HepG2 (cell line): ENCODE data around the gene CELF2. TPM values are rescaled to one million over a fixed set of nuclear protein-coding genes. Genes with fewer than 3 reads are reported as not detected.

Source experiments
- ATAC-seq: fragments of 200-7000 bp; cut with Tn5 transposase; 3 replicates; pipeline ENCODE4 v1.9.1; 2020; ENCODE audit warnings: mild to moderate bottlenecking, moderate library complexity
- BruUV-seq: library from RNA; stranded (reverse); fragments of 400-500 nt; replicated peaks from 2 replicates; lab custom pipeline; 2021; lab: Mats Ljungman, UMichigan
- CTCF ChIA-PET: fragments of 300-600 bp; formaldehyde crosslinking; extraction: SDS; loops from one replicate; lab custom pipeline; 2021; ENCODE audit warnings: low total read pairs, inconsistent platforms, low intra/inter-chr PET ratio; lab: Yijun Ruan, JAX
- POLR2A ChIA-PET: fragments of 350-600 bp; sonication (Branson Sonifier 250); formaldehyde crosslinking; loops from one replicate; lab custom pipeline; 2020; ENCODE audit warnings: antibody characterized with exemption, inconsistent platforms; lab: Yijun Ruan, JAX
- DNase-seq: peaks from one replicate; pipeline ENCODE4 v3.0.0-alpha.2; 2015; ENCODE audit warnings: low spot score
- FAIRE-seq: peaks from 3 replicates; lab custom pipeline; 2011; peaks lifted over from hg19 to GRCh38; lab: Jason Lieb, UNC
- H2AFZ ChIP-seq: one replicate; pipeline ENCODE4 v1.6.1; 2011; ENCODE audit warnings: low read length, inconsistent platforms
- H3K27ac ChIP-seq: fragments of 300-600 bp; 3 replicates; pipeline ENCODE4 v1.8.0; 2011; ENCODE audit warnings: mixed run types, mild to moderate bottlenecking, mixed read lengths, low read length, inconsistent platforms; ENCODE audit not compliant: insufficient read depth; ENCODE audit errors: extremely low read length
- H3K27me3 ChIP-seq, 2 experiments: fragments of 200-600 bp in 1 of 2; 2 replicates in 1 of 2; 3 replicates in 1 of 2; pipeline versions ENCODE4 v1.6.0 to v1.8.0; 2011; ENCODE audit warnings: low read length in 2 of 2, mild to moderate bottlenecking in 2 of 2, moderate library complexity in 2 of 2, inconsistent platforms in 1 of 2; ENCODE audit not compliant: insufficient read depth in 2 of 2, control insufficient read depth in 1 of 2
- H3K36me3 ChIP-seq, 2 experiments: fragments of 200-600 bp in 1 of 2; replicated peaks in 1 of 2; 2 replicates in 1 of 2; 3 replicates in 1 of 2; pipeline versions ENCODE4 v1.5.1 to v1.8.0; 2011; ENCODE audit warnings: low read length in 2 of 2, inconsistent platforms in 1 of 2; ENCODE audit not compliant: insufficient read depth in 2 of 2, control insufficient read depth in 1 of 2
- H3K4me1 ChIP-seq: 2 replicates; pipeline ENCODE4 v1.5.1; 2012; ENCODE audit warnings: low read length, inconsistent platforms; ENCODE audit not compliant: insufficient read depth
- H3K4me2 ChIP-seq: 2 replicates; pipeline ENCODE4 v1.6.0; 2011; ENCODE audit warnings: low read depth, low read length, inconsistent platforms
- H3K4me3 ChIP-seq, 3 experiments: fragments of 200-600 bp in 1 of 3; sonication (generic), shearing (Covaris generic) in 1 of 3; replicated peaks in 1 of 3; 2 replicates each; pipeline ENCODE4 v1.5.1; 2011 to 2016; ENCODE audit warnings: low read length in 3 of 3, inconsistent platforms in 2 of 3, low read depth in 2 of 3, mild to moderate bottlenecking in 2 of 3, control low read depth in 1 of 3, mixed read lengths in 1 of 3; ENCODE audit not compliant: insufficient read depth in 1 of 3
- H3K79me2 ChIP-seq: one replicate; pipeline ENCODE4 v1.6.1; 2011; ENCODE audit warnings: low read length, inconsistent platforms; ENCODE audit not compliant: insufficient read depth
- H3K9ac ChIP-seq: 2 replicates; pipeline ENCODE4 v1.6.0; 2011; ENCODE audit warnings: mild to moderate bottlenecking, low read depth, low read length, inconsistent platforms; ENCODE audit not compliant: insufficient read depth
- H3K9me3 ChIP-seq: 2 replicates; pipeline ENCODE4 v1.5.1; 2012; ENCODE audit warnings: mild to moderate bottlenecking, low read length
- H4K20me1 ChIP-seq: 2 replicates; pipeline ENCODE4 v1.6.0; 2011; ENCODE audit warnings: inconsistent platforms, mild to moderate bottlenecking, low read length, moderate library complexity; ENCODE audit not compliant: insufficient read depth
- ATRX ChIP-seq: sonication (generic); formaldehyde crosslinking; IDR thresholded peaks from 2 replicates; pipeline ENCODE4 v1.4.0; 2020; ENCODE audit warnings: missing genetic modification reagents, borderline replicate concordance
- KLF13 ChIP-seq: sonication (generic); formaldehyde crosslinking; IDR thresholded peaks from 2 replicates; pipeline ENCODE4 v1.4.0; 2020; ENCODE audit warnings: mild to moderate bottlenecking, missing genetic modification reagents
- MAFK ChIP-seq, 2 experiments: IDR thresholded peaks in 1 of 2; conservative IDR thresholded peaks in 1 of 2; 2 replicates each; pipeline ENCODE4 v1.6.1; 2011; ENCODE audit warnings: improper control_type of control experiment in 2 of 2, low read length in 2 of 2
- MLLT10 ChIP-seq: sonication (generic); formaldehyde crosslinking; IDR thresholded peaks from 2 replicates; pipeline ENCODE4 v1.4.0; 2020; ENCODE audit warnings: missing genetic modification reagents
- MTF1 ChIP-seq: sonication (generic); formaldehyde crosslinking; IDR thresholded peaks from 2 replicates; pipeline ENCODE4 v1.5.0; 2020; ENCODE audit warnings: missing genetic modification reagents
- MYPOP ChIP-seq: sonication (generic); formaldehyde crosslinking; IDR thresholded peaks from 2 replicates; pipeline ENCODE4 v1.8.1; 2023; ENCODE audit warnings: mild to moderate bottlenecking, moderate library complexity, missing genetic modification reagents
- RBM39 ChIP-seq: fragments of 200-400 bp; formaldehyde crosslinking; IDR thresholded peaks from one replicate; pipeline ENCODE4 v1.6.1; 2018; ENCODE audit warnings: antibody characterized with exemption, mild to moderate bottlenecking, low read depth, low read length; ENCODE audit not compliant: poor library complexity, severe bottlenecking
- RNF2 ChIP-seq: fragments of 450-650 bp; conservative IDR thresholded peaks from 2 replicates; pipeline ENCODE4 v1.6.1; 2016; ENCODE audit warnings: low read depth
- THAP11 ChIP-seq: IDR thresholded peaks from 2 replicates; pipeline ENCODE4 v1.6.1; 2016; ENCODE audit warnings: missing biosample characterization, missing genetic modification reagents
- USF2 ChIP-seq, 2 experiments: sonication (generic) in 1 of 2; formaldehyde crosslinking in 1 of 2; IDR thresholded peaks; 2 replicates each; pipeline versions ENCODE4 v1.5.1 to v1.6.1; 2011 to 2020; ENCODE audit warnings: borderline replicate concordance in 1 of 2, low read depth in 1 of 2, low read length in 1 of 2, mild to moderate bottlenecking in 1 of 2, missing genetic modification reagents in 1 of 2, moderate library complexity in 1 of 2
- XBP1 ChIP-seq: sonication (generic); formaldehyde crosslinking; IDR thresholded peaks from 2 replicates; pipeline ENCODE4 v1.5.0; 2020; ENCODE audit warnings: missing genetic modification reagents
- ZBED4 ChIP-seq: sonication (generic); formaldehyde crosslinking; IDR thresholded peaks from 2 replicates; pipeline ENCODE4 v1.4.0; 2020; ENCODE audit warnings: missing genetic modification reagents, borderline replicate concordance
- ZBTB21 ChIP-seq: sonication (generic); formaldehyde crosslinking; IDR thresholded peaks from 2 replicates; pipeline ENCODE4 v1.4.0; 2020; ENCODE audit warnings: missing genetic modification reagents
- ZFP90 ChIP-seq: sonication (generic); formaldehyde crosslinking; IDR thresholded peaks from 2 replicates; pipeline ENCODE4 v1.8.0; 2022; ENCODE audit warnings: missing genetic modification reagents, mild to moderate bottlenecking, inconsistent platforms, borderline replicate concordance
- ZKSCAN8 ChIP-seq: IDR thresholded peaks from 2 replicates; pipeline ENCODE4 v1.6.1; 2016; ENCODE audit warnings: borderline replicate concordance, missing genetic modification reagents, missing compliant biosample characterization
- ZNF335 ChIP-seq: sonication (generic); formaldehyde crosslinking; IDR thresholded peaks from 2 replicates; pipeline ENCODE4 v1.4.0; 2020; ENCODE audit warnings: missing genetic modification reagents
- ZNF501 ChIP-seq: sonication (generic); formaldehyde crosslinking; IDR thresholded peaks from 2 replicates; pipeline ENCODE4 v1.5.1; 2020; ENCODE audit warnings: mild to moderate bottlenecking, moderate library complexity, missing genetic modification reagents
- WGBS: methylation state at CpG from one replicate; pipeline ENCODE4 v1.1.6; 2017; ENCODE audit warnings: low lambda C conversion rate; 5-methylcytosine and 5-hydroxymethylcytosine counted together
- in situ Hi-C: cut with HindIII; loops from 2 replicates; pipeline ENCODE4 v1.10.0; 2017; ENCODE audit warnings: low pct_unique_long_range_greater_than_20kb; ENCODE audit not compliant: extremely low pct_ligation_motif_present
- intact Hi-C: fragments of 100-400 bp; cut with micrococcal nuclease; formaldehyde crosslinking; loops from one replicate; pipeline ENCODE4 v1.10.0; 2022; ENCODE audit not compliant: unreplicated experiment
- polyA plus RNA-seq, 8 experiments: library from polyadenylated mRNA; depleted of rRNA in 3 of 8; stranded (reverse) in 7 of 8; unstranded in 1 of 8; fragments of >200 nt; fragmentation: Illumina TruSeq in 4 of 8; extraction: Trizol in 4 of 8; gene quantifications; 2 replicates each; pipeline versions ENCODE4 v1.2.1 to v1.2.3, GENCODE V29; 2011 to 2016; ENCODE audit warnings: low read depth in 4 of 8, missing spikeins in 1 of 8, mixed read lengths in 1 of 8; ENCODE audit not compliant: insufficient read depth in 1 of 8
- total RNA-seq, 5 experiments: library from RNA; depleted of rRNA; stranded (reverse); fragments of >200 nt; fragmentation: Illumina TruSeq; extraction: Trizol; gene quantifications; 2 replicates each; pipeline ENCODE4 v1.2.3, GENCODE V29; 2016; ENCODE audit warnings: low read depth in 1 of 5

The CELF2 gene
- total and polyA plus RNA-seq, 2 of the 13 experiments (the other 11 are each of a cell fraction or from before 2014, with no cell fraction given): not detected

- no TSS peak for BruUV-seq
- in situ Hi-C loops (no loop called here), intact Hi-C loops (no loop called here)
- ATAC-seq (no peak), DNase-seq (no peak), FAIRE-seq (no peak)
- Histone ChIP-seq H4K20me1 (no peaks in the 10 kb centered on the region), H3K4me2 (no peak overlapping the region), H3K79me2 (no peaks in the 10 kb centered on the region), H3K4me3 (no peak overlapping the region), H2AFZ (no peak overlapping the region), H3K9me3 (no peaks in the 10 kb centered on the region), H3K27ac (no peak overlapping the region), H3K36me3 (no peaks in the 10 kb centered on the region), H3K27me3 (peaks cover 6 to 56% of the 10 kb centered on the region in 2 experiments), H3K4me1 (no peaks in the 10 kb centered on the region), H3K9ac (no peak overlapping the region)
- POLR2A ChIA-PET: no interaction called here
- WGBS: 30% methylated on average over 9 of the region's 9 CpGs
- TF ChIP-seq USF2 (IDR thresholded peaks at IDR 0.05; ENCODE audit: low read depth, low read length) (no peak), USF2 (CRISPR knock-in tag; IDR thresholded peaks at IDR 0.05; ENCODE audit: borderline replicate concordance) (no peak), ZBTB21 (no peak), ZKSCAN8 (CRISPR knock-in tag) (no peak), ZNF335 (CRISPR knock-in tag) (no peak), ATRX (CRISPR knock-in tag) (no peak), MTF1 (no peak), MAFK (conservative IDR thresholded peaks at IDR 0.05 in 1 of 2, IDR thresholded peaks at IDR 0.05 in 1 of 2; ENCODE audit: low read length in 2 of 2) (no peak), RBM39 (no peak), ZNF501 (CRISPR knock-in tag) (no peak), MYPOP (CRISPR knock-in tag) (no peak), ZBED4 (no peak), MLLT10 (CRISPR knock-in tag) (no peak), KLF13 (CRISPR knock-in tag) (no peak), XBP1 (no peak), ZFP90 (no peak), THAP11 (no peak), RNF2 (no peak)
- CTCF ChIA-PET: no interaction called here
These were observed 228.4 kb downstream of the CELF2 start for GRCh38 chr10:11245981-11246590.
